ENCODE results near the gene PKD1L1. TPM values are rescaled to one million over a fixed set of nuclear protein-coding genes. Genes with fewer than 3 reads are reported as not detected.

PKD1L1 gene
- polyA plus RNA-seq, 1 of the 3 experiments (the other 2 are of a cell fraction), result 0.10 TPM

DNA sequence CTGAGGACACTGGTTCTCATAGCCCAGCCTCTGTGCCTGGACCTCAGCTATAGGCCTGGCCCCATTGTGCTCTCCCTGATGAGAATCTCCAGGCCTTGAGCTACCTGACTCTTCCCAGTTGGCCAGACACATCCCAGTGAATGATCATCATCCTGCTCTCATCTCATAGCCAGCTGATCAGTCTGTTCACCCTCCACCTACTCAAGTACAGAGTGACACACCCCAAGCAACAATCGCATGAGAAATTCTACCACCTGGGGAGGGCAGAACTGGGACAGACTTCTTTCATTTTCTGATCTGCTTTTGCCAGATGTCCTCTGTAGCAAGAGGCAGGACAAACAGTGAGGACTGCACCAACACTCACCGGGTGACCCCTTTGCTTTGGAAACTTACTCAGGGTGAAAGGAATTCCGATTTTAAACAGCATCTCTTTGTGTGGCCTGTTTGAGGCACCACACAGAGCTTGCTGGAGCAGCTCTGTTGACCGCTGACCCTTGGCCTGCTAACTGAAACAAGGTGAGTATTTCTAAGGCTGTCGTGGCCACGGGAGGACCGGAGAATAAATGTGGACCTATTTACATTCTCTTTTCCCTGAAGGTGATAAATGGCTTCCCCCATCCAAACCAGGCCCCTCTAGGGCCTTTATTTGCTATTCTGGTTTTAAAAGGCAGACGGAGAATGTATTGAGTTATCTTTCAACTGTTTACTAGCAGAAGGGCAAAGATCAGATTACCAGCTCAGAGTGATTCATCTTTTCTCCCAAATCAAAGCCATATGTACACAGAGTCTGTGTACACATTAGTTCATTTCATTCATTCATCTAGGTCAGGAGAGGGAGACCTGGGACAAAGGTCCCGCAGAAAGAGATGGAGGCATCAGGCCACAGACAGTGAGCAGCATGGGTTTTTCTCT is 184.9 kb downstream of the PKD1L1 start:
- Histone ChIP-seq H3K4me1 (ENCODE audit: control insufficient read depth in 1 of 2, insufficient read depth in 2 of 2, low read depth in 1 of 2, low read length in 1 of 2) (peaks cover 27 to 33% of the 10 kb centered on the region in 2 experiments), H4K20me1 (ENCODE audit: insufficient read depth) (no peaks in the 10 kb centered on the region), H3K79me2 (ENCODE audit: insufficient read depth) (no peaks in the 10 kb centered on the region), H2AFZ (ENCODE audit: low read depth) (0 out of 2 replicates have a peak overlapping the region, but pooled peaks have one; percentile 27), H3K36me3 (replicated peaks in 1 of 2; ENCODE audit: control insufficient read depth in 1 of 2, insufficient read depth in 2 of 2, low read length in 1 of 2) (no peaks in the 10 kb centered on the region), H3K4me2 (peak overlapping the region; percentile 71), H3K9me3 (no peaks in the 10 kb centered on the region), H3K9ac (peak overlapping the region; percentile 75), H3K4me3 (ENCODE audit: low read depth in 2 of 2, low read length in 1 of 2) (peak overlapping the region; percentile 8 to 9; a peak in 1 of 4 replicates), H3K9me2 (no peaks in the 10 kb centered on the region), H3K27ac (ENCODE audit: low read depth in 2 of 2, low read length in 1 of 2) (peak overlapping the region; percentile 99), H3K27me3 (ENCODE audit: insufficient read depth) (no peaks in the 10 kb centered on the region), H3F3A (replicated peaks; ENCODE audit: insufficient read depth) (peaks cover 33% of the 10 kb centered on the region)
- peak; percentile 80 for DNase-seq
- CTCF ChIA-PET, result interaction anchor here (0.6 to 3.1 kb wide), 8 partner anchors 22 to 497 kb away, joined by 3 to 12 read pairs (median 5); no protein-coding TSS in a partner anchor
- WGBS (ENCODE audit: low lambda C conversion rate), result under 1% methylated on average over 9 of the region's 9 CpGs
- POLR2A ChIA-PET, result interaction anchor here (1.3 kb wide), 1 partner anchor 192 kb away, joined by 5 read pairs; no protein-coding TSS in a partner anchor
- TF ChIP-seq, protein P1, sequence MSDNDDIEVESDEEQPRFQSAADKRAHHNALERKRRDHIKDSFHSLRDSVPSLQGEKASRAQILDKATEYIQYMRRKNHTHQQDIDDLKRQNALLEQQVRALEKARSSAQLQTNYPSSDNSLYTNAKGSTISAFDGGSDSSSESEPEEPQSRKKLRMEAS (IDR thresholded peaks at IDR 0.05; ENCODE audit: low read depth), result peak; percentile 14; the same call in 1 of the 2 replicates
- no peak for TF ChIP-seq EZH2phosphoT487 (IDR thresholded peaks at IDR 0.05; ENCODE audit: borderline replicate concordance, low read depth)
- peak; percentile 83; the same call in 1 of the 2 replicates for TF ChIP-seq NFIC (IDR thresholded peaks at IDR 0.05; ENCODE audit: borderline replicate concordance)
- peak; percentile 97 for TF ChIP-seq TEAD4 (IDR thresholded peaks at IDR 0.05; ENCODE audit: borderline replicate concordance, insufficient read depth)
- TF ChIP-seq MXI1 (IDR thresholded peaks at IDR 0.05; ENCODE audit: low read depth, low read length), result no peak; the same call in 1 of the 2 replicates
- peak; percentile 78; the same call in 1 of the 2 replicates for TF ChIP-seq YY1 (IDR thresholded peaks at IDR 0.05; ENCODE audit: low read depth)
- TF ChIP-seq FOXJ3 (CRISPR knock-in tag; IDR thresholded peaks at IDR 0.05), result peak; percentile 98
- TF ChIP-seq MEF2A (IDR thresholded peaks at IDR 0.05; ENCODE audit: borderline replicate concordance, low read depth), result peak; percentile 81; the same call in 1 of the 2 replicates
- peak; percentile 90; the same call in 1 of the 2 replicates for TF ChIP-seq SIN3A (IDR thresholded peaks at IDR 0.05; ENCODE audit: borderline replicate concordance, low read depth, low read length)
- no peak for TF ChIP-seq CTCF (IDR thresholded peaks at IDR 0.05)
- peak; percentile 96 for TF ChIP-seq GATA2 (CRISPR knock-in tag; IDR thresholded peaks at IDR 0.05)
- TF ChIP-seq TCF12 (IDR thresholded peaks at IDR 0.05), result peak; percentile 98
- 0 out of 2 replicates have a peak, but pooled peaks have one; percentile 15 for TF ChIP-seq ELF1 (IDR thresholded peaks at IDR 0.05)
- no peak for TF ChIP-seq NRF1 (IDR thresholded peaks at IDR 0.05; ENCODE audit: low read depth, low read length)
- TF ChIP-seq FOXM1 (IDR thresholded peaks at IDR 0.05; ENCODE audit: low read depth), result peak; percentile 97
- TF ChIP-seq RAD21 (IDR thresholded peaks at IDR 0.05; ENCODE audit: low read length), result peak; percentile 25
- 0 out of 2 replicates have a peak, but pooled peaks have one; percentile 21 for TF ChIP-seq RFX5 (IDR thresholded peaks at IDR 0.05; ENCODE audit: low read length)
- TF ChIP-seq, protein P2, sequence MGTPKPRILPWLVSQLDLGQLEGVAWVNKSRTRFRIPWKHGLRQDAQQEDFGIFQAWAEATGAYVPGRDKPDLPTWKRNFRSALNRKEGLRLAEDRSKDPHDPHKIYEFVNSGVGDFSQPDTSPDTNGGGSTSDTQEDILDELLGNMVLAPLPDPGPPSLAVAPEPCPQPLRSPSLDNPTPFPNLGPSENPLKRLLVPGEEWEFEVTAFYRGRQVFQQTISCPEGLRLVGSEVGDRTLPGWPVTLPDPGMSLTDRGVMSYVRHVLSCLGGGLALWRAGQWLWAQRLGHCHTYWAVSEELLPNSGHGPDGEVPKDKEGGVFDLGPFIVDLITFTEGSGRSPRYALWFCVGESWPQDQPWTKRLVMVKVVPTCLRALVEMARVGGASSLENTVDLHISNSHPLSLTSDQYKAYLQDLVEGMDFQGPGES (IDR thresholded peaks at IDR 0.05; ENCODE audit: low read depth, low read length), result no peak
- TF ChIP-seq POLR2AphosphoS5 (IDR thresholded peaks at IDR 0.05; ENCODE audit: low read depth, low read length), result peak; percentile 92; the same call in 1 of the 2 replicates
- TF ChIP-seq, protein P3, sequence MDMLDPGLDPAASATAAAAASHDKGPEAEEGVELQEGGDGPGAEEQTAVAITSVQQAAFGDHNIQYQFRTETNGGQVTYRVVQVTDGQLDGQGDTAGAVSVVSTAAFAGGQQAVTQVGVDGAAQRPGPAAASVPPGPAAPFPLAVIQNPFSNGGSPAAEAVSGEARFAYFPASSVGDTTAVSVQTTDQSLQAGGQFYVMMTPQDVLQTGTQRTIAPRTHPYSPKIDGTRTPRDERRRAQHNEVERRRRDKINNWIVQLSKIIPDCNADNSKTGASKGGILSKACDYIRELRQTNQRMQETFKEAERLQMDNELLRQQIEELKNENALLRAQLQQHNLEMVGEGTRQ (IDR thresholded peaks at IDR 0.05; ENCODE audit: borderline replicate concordance, low read depth, low read length), result no peak
- peak; percentile 99 for TF ChIP-seq EP300 (IDR thresholded peaks at IDR 0.05; ENCODE audit: borderline replicate concordance in 1 of 2, low read depth in 1 of 2, low read length in 1 of 2)
- peak; percentile 98 for TF ChIP-seq FOSL2 (IDR thresholded peaks at IDR 0.05; ENCODE audit: borderline replicate concordance, low read depth)
- TF ChIP-seq CHD2 (IDR thresholded peaks at IDR 0.05; ENCODE audit: low read length, partially characterized antibody), result peak; percentile 93
- TF ChIP-seq, protein P4, sequence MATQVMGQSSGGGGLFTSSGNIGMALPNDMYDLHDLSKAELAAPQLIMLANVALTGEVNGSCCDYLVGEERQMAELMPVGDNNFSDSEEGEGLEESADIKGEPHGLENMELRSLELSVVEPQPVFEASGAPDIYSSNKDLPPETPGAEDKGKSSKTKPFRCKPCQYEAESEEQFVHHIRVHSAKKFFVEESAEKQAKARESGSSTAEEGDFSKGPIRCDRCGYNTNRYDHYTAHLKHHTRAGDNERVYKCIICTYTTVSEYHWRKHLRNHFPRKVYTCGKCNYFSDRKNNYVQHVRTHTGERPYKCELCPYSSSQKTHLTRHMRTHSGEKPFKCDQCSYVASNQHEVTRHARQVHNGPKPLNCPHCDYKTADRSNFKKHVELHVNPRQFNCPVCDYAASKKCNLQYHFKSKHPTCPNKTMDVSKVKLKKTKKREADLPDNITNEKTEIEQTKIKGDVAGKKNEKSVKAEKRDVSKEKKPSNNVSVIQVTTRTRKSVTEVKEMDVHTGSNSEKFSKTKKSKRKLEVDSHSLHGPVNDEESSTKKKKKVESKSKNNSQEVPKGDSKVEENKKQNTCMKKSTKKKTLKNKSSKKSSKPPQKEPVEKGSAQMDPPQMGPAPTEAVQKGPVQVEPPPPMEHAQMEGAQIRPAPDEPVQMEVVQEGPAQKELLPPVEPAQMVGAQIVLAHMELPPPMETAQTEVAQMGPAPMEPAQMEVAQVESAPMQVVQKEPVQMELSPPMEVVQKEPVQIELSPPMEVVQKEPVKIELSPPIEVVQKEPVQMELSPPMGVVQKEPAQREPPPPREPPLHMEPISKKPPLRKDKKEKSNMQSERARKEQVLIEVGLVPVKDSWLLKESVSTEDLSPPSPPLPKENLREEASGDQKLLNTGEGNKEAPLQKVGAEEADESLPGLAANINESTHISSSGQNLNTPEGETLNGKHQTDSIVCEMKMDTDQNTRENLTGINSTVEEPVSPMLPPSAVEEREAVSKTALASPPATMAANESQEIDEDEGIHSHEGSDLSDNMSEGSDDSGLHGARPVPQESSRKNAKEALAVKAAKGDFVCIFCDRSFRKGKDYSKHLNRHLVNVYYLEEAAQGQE (IDR thresholded peaks at IDR 0.05; ENCODE audit: low read depth, low read length), result 0 out of 2 replicates have a peak, but pooled peaks have one; percentile 39

Data from SK-N-SH (cell line).